ENCODE results near the gene SEPHS2. TPM values are rescaled to one million over a fixed set of nuclear protein-coding genes. Genes with fewer than 3 reads are reported as not detected.
"Not testable (repeated sequence)": the region's sequence is repeated elsewhere in the genome, so short reads cannot be mapped to it uniquely, and the experiment has no call there.

SEPHS2 gene
- 4.3 and 8.2 TPM in 2 replicates for total RNA-seq (2014; rRNA removed; shearing (Covaris generic))

- peak within 1 kb of the TSS; percentile 95 for H3K27ac ChIP-seq
- no peaks in the 10 kb centered on the region for H3K27me3 ChIP-seq (replicated peaks)
- peaks cover 16% of the 10 kb centered on the region for H3K4me1 ChIP-seq (replicated peaks)
- peaks cover 26% of the 10 kb centered on the region for H3K36me3 ChIP-seq
- peak within 1 kb of the TSS; percentile 77 for H3K4me3 ChIP-seq
- DNase-seq (ENCODE audit: low read depth in 1 of 2, low spot score in 2 of 2), result peak; percentile 94 to 96
- H3K9me3 ChIP-seq (replicated peaks), result no peaks in the 10 kb centered on the region
These were observed at the start of gene SEPHS2 for GRCh38 chr16:30445408-30446202. SEPHS2 (minus strand) TSS chr16:30445874; CDS start chr16:30445727, 147 bp downstream.

- peaks cover 11% of the 10 kb centered on the region for H3K4me1 ChIP-seq (replicated peaks)
These were observed 49.0 kb upstream of the SEPHS2 start for GRCh38 chr16:30494709-30495108.

GRCh38 chr16:30493941-30494488 lies 48.3 kb upstream of the SEPHS2 start:
- Histone ChIP-seq H3K4me1 (replicated peaks) (peaks cover 11% of the 10 kb centered on the region), H3K27ac (no peak overlapping the region), H3K36me3 (no peaks in the 10 kb centered on the region), H3K27me3 (replicated peaks) (no peaks in the 10 kb centered on the region), H3K4me3 (no peak overlapping the region), H3K9me3 (replicated peaks) (no peaks in the 10 kb centered on the region)
- DNase-seq (ENCODE audit: low read depth in 1 of 2, low spot score in 2 of 2), result no peak

More at GRCh38 chr16:30494709-30495108, 49.0 kb upstream of the SEPHS2 start:
- no peaks in the 10 kb centered on the region for H3K9me3 ChIP-seq (replicated peaks)
- H3K4me3 ChIP-seq, result no peak overlapping the region
- no peaks in the 10 kb centered on the region for H3K36me3 ChIP-seq
- no peak overlapping the region for H3K27ac ChIP-seq
- H3K27me3 ChIP-seq (replicated peaks), result no peaks in the 10 kb centered on the region
- DNase-seq (ENCODE audit: low read depth in 1 of 2, low spot score in 2 of 2), result no peak

- no peak overlapping the region for H3K4me3 ChIP-seq
These were observed 46.2 kb upstream of the SEPHS2 start for GRCh38 chr16:30491744-30492308.

GRCh38 chr16:30491229-30491628 lies 45.6 kb upstream of the SEPHS2 start:
- no peak for DNase-seq (ENCODE audit: low read depth in 1 of 2, low spot score in 2 of 2)
- Histone ChIP-seq H3K27me3 (replicated peaks) (no peaks in the 10 kb centered on the region), H3K4me1 (replicated peaks) (peaks cover 8% of the 10 kb centered on the region), H3K4me3 (no peak overlapping the region), H3K36me3 (no peaks in the 10 kb centered on the region), H3K27ac (no peak overlapping the region), H3K9me3 (replicated peaks) (no peaks in the 10 kb centered on the region)

More at GRCh38 chr16:30491744-30492308, 46.2 kb upstream of the SEPHS2 start:
- Histone ChIP-seq H3K4me1 (replicated peaks) (peaks cover 8% of the 10 kb centered on the region), H3K36me3 (no peaks in the 10 kb centered on the region), H3K27me3 (replicated peaks) (no peaks in the 10 kb centered on the region), H3K27ac (no peak overlapping the region), H3K9me3 (replicated peaks) (no peaks in the 10 kb centered on the region)
- peak; percentile 77 to 80 for DNase-seq (ENCODE audit: low read depth in 1 of 2, low spot score in 2 of 2)

GRCh38 chr16:30490210-30490609 lies 44.5 kb upstream of the SEPHS2 start:
- Histone ChIP-seq H3K4me3 (no peak overlapping the region), H3K9me3 (replicated peaks) (no peaks in the 10 kb centered on the region), H3K27ac (no peak overlapping the region), H3K27me3 (replicated peaks) (no peaks in the 10 kb centered on the region), H3K4me1 (replicated peaks) (peaks cover 8% of the 10 kb centered on the region), H3K36me3 (no peaks in the 10 kb centered on the region)
- no peak for DNase-seq (ENCODE audit: low read depth in 1 of 2, low spot score in 2 of 2)

GRCh38 chr16:30488764-30489605 lies 43.3 kb upstream of the SEPHS2 start:
- Histone ChIP-seq H3K9me3 (replicated peaks) (no peaks in the 10 kb centered on the region), H3K27me3 (replicated peaks) (no peaks in the 10 kb centered on the region)
- DNase-seq (ENCODE audit: low read depth in 1 of 2, low spot score in 2 of 2), result no peak

GRCh38 chr16:30485818-30486436 lies 40.3 kb upstream of the SEPHS2 start:
- no peak for DNase-seq (ENCODE audit: low read depth in 1 of 2, low spot score in 2 of 2)
- no peak overlapping the region for H3K27ac ChIP-seq
- H3K4me3 ChIP-seq, result no peak overlapping the region
- no peaks in the 10 kb centered on the region for H3K36me3 ChIP-seq
- no peaks in the 10 kb centered on the region for H3K9me3 ChIP-seq (replicated peaks)
- H3K27me3 ChIP-seq (replicated peaks), result no peaks in the 10 kb centered on the region
- H3K4me1 ChIP-seq (replicated peaks), result no peaks in the 10 kb centered on the region

More at GRCh38 chr16:30488764-30489605, 43.3 kb upstream of the SEPHS2 start:
- no peak overlapping the region for H3K4me3 ChIP-seq
- H3K27ac ChIP-seq, result no peak overlapping the region
- peaks cover 8% of the 10 kb centered on the region for H3K4me1 ChIP-seq (replicated peaks)
- H3K36me3 ChIP-seq, result no peaks in the 10 kb centered on the region

GRCh38 chr16:30484887-30485286 lies 39.2 kb upstream of the SEPHS2 start:
- Histone ChIP-seq H3K36me3 (no peaks in the 10 kb centered on the region), H3K27ac (no peak overlapping the region), H3K27me3 (replicated peaks) (no peaks in the 10 kb centered on the region), H3K4me3 (no peak overlapping the region), H3K9me3 (replicated peaks) (no peaks in the 10 kb centered on the region), H3K4me1 (replicated peaks) (no peaks in the 10 kb centered on the region)
- DNase-seq (ENCODE audit: low read depth in 1 of 2, low spot score in 2 of 2), result no peak

- DNase-seq (ENCODE audit: low read depth in 1 of 2, low spot score in 2 of 2), result no peak
- no peaks in the 10 kb centered on the region for H3K9me3 ChIP-seq (replicated peaks)
- no peaks in the 10 kb centered on the region for H3K36me3 ChIP-seq
- H3K4me3 ChIP-seq, result no peak overlapping the region
- no peak overlapping the region for H3K27ac ChIP-seq
- H3K4me1 ChIP-seq (replicated peaks), result no peaks in the 10 kb centered on the region
- H3K27me3 ChIP-seq (replicated peaks), result no peaks in the 10 kb centered on the region
These were observed 36.7 kb upstream of the SEPHS2 start for GRCh38 chr16:30482366-30482765.

- no peak for DNase-seq (ENCODE audit: low read depth in 1 of 2, low spot score in 2 of 2)
- no peak overlapping the region for H3K27ac ChIP-seq
- H3K4me1 ChIP-seq (replicated peaks), result no peaks in the 10 kb centered on the region
- no peaks in the 10 kb centered on the region for H3K9me3 ChIP-seq (replicated peaks)
- no peak overlapping the region for H3K4me3 ChIP-seq
- H3K36me3 ChIP-seq, result no peaks in the 10 kb centered on the region
- H3K27me3 ChIP-seq (replicated peaks), result no peaks in the 10 kb centered on the region; the same call in 1 of the 2 replicates
These were observed 35.7 kb upstream of the SEPHS2 start for GRCh38 chr16:30481381-30481780.

- Histone ChIP-seq H3K27me3 (replicated peaks) (no peaks in the 10 kb centered on the region; the same call in 1 of the 2 replicates), H3K36me3 (no peaks in the 10 kb centered on the region)
These were observed 33.2 kb upstream of the SEPHS2 start for GRCh38 chr16:30478766-30479478.

GRCh38 chr16:30477773-30478172 lies 32.1 kb upstream of the SEPHS2 start:
- H3K27me3 ChIP-seq (replicated peaks); H3K27ac ChIP-seq: not testable (repeated sequence)

More at GRCh38 chr16:30478766-30479478, 33.2 kb upstream of the SEPHS2 start:
- Histone ChIP-seq H3K4me1 (replicated peaks) (no peaks in the 10 kb centered on the region), H3K4me3 (no peak overlapping the region), H3K27ac (no peak overlapping the region), H3K9me3 (replicated peaks) (no peaks in the 10 kb centered on the region)
- no peak for DNase-seq (ENCODE audit: low read depth in 1 of 2, low spot score in 2 of 2)

More at GRCh38 chr16:30477773-30478172, 32.1 kb upstream of the SEPHS2 start:
- not testable (repeated sequence) for H3K36me3 ChIP-seq; H3K9me3 ChIP-seq (replicated peaks); DNase-seq (ENCODE audit: low read depth in 1 of 2, low spot score in 2 of 2); H3K4me1 ChIP-seq (replicated peaks); H3K4me3 ChIP-seq
